CD4-positive, alpha-beta T cell treated with Interleukin-4 for 1 hour (primary cell): Measurements from ENCODE around the gene COX18.

ENCODE experiments used
- DNase-seq, 2 donors: peaks; one replicate each; pipeline ENCODE4 v3.0.0-alpha.2; 2020 to 2022

Gene COX18

DNA sequence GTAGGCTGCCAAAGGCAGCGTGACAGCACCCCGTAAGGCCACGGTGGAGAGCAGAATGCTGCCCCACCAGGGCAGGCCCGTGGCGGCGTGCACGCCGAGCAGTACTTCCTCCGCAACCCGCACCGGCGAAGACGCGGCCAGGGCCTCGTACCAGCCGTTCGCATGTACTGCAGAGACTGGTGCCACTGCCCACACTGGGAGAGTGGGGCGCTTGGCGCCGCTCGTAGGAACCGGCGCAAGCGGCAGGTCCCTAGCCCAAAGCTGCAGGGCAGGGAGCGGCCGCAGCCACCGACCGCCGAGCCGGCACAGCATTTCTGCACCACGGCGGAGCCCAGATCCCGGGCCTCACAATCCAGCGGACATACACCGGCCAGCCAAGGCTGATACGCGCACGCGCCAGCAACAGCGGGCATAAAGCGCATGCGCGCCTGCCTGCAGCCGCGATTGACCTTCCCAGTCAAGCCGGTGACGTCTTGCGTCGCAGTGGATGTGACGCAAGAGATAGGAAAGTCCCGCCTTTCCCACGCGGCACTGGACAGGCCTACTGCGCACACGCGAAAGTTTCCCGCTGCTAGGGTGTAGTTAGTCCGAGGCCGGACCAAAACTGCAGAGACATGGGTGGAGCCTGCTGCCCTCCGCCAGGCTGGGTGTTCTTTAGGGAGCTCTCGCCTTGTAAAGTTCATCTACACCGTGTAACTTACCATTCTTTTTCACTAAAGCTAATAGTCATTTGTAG is at the start of gene COX18:
COX18 (minus strand) TSS at position 379 of the 736 bp plus-strand sequence; CDS start at position 312, 67 bp downstream.
- DNase-seq: peak; percentile 97 to 98

DNA sequence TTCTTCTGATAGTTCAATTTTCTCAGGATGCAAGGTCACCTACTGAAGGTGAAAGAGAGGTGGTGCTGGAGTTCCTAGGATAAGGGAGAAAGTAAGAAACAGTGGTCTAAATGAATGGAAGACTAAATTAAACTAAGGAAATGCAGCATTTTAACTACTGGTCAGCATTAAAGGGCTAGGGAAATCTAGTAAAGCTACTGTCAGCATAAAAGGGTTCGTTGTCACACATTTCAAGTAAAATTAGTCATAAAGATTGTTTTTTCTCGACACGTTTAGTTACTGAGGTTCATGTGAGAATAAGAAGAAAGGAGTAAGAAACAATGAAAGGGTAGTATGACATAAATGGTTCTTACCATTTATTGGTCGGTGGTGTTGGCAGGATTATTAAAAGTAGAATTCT is 40.0 kb upstream of the COX18 start:
- no peak for DNase-seq

- DNase-seq: no peak
These were observed 35.2 kb upstream of the COX18 start for GRCh38 chr4:73104695-73105094.

GRCh38 chr4:73103799-73104503 is 34.4 kb upstream of the COX18 start:
- no peak for DNase-seq

- no peak for DNase-seq
These were observed 29.6 kb upstream of the COX18 start for GRCh38 chr4:73099143-73099542.

GRCh38 chr4:73098713-73099112 is 29.2 kb upstream of the COX18 start:
- no peak for DNase-seq

DNA sequence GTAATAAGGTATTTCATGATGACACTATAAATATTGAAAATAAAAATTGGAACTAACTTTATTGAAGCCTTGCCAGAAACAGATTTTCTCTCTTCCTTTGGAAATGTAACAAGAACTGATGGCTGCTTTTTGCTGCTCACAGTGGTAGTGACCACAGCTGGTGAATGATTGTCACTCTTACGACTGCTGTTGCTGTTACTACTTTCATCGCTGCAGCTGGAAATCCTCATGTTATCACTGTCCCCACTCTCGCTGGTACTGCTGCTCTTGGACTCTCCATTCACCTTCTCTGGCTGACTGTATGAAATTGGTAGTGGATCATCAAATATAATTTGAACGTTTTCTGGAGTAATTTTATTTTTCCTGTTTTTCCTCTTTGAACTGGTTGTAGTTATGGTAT is 28.5 kb upstream of the COX18 start:
- no peak for DNase-seq

- no peak for DNase-seq
These were observed 23.4 kb upstream of the COX18 start for GRCh38 chr4:73092868-73093267.

DNA sequence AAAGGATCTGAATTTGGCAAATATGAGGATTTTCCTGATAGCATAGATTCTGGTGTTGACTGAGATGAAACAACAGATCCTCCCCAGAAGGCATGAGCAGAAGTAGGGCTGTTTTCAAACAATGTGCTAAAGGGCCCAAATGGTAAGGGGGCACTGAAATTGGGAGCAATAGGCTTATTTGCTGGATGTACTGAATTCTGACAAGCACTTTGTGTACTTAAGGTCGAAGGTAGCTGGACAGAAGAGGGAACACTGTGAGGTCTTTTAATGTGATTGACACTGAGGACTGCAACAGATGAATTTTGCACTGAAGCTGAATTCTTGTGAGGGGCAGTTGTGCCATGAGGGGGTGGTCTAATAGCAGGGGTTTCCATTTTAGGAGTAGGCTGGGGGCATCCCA is 21.2 kb upstream of the COX18 start:
- no peak for DNase-seq

DNA sequence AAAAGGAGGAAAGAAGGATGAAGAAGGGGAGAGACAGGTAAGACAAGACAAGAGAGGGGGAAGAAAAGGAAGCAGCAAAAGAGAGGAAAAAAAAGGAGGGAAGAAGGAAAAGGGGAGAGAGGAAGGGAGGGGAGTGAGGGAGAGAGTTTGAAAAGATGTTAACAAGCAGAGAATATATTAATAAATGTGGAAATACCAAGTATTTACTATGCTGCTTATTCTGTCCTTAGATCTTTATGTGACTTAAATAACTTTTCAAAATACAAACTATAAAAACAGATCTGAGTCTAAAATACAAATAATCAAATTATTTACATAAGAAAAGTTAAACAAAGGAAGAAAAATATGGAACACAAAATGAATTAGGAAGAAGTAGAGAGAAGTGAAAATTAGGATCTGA is 18.4 kb upstream of the COX18 start:
- no peak for DNase-seq

DNA sequence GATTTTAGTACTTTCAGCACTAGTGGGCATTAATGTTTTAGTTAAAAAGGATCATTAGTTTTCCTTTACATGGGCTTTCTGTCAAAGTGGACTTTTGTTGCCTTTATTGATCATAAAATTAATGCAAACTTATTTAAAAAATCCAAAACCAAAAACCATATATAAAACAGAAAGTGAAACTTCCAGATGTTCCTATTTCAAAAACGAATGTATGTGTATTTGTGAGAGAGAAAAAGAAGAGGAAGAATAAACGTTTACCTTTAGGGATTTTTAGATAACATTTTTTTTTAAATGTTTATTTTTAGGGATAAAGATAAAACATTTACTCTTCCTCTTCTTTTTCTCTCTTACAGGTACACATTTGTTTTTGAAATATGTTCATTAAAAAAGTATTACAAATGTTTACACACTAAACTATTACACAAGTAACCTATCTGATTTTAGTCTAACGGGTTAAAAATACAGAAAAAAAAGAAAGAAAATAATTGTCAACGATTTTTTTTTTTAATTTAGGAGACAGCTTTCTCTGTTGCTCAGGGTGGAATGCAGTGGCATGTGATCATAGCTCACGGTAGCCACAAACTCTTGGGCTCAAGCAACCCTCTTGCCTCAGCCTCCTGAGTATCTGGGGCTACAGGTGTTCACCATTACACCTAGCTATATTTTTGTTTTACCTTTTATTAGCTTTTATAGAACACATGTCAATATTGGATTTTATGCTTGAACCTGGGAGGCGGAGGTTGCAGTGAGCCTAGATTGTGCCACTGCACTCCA is 16.8 kb upstream of the COX18 start:
- peak in 1 of 2 donors; percentile 36 for DNase-seq

DNA sequence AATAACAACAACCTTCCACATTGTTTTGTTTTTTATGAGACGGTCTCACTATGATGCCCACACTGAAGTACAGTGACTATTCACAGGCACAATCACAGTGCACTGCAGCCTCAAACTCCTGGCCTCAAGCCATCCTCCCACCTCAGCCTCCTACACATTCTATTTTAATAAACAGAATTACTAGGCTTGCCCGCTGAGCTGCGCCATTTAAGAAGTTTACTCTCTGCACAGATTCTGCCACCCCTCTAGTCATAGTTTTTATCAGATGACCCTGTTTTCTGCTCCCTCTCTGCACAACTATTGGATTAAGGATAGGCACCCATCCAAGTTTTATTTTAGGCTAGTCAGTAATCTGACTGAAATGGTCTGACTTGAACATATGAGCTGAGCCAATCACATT is 11.3 kb upstream of the COX18 start:
- DNase-seq: no peak

DNA sequence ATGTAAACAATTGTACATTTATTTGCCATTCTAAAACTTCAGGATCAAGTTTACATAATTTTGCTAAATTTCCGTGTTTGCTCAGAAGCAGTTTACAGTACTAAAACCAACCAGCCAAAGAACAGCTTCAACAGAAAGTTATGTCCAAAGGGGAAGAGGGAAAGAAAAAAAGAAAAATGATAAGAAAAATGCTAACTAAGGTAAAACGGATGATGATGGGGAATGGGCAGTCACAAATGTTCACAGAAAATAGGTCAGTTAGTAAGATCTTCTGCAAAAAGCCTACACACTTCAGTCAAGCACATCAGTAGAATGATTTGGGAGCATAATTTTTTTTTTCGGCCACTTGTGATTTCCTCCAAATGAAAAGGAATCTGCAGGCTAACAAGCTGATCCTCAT is 6.3 kb upstream of the COX18 start:
- DNase-seq: no peak

DNA sequence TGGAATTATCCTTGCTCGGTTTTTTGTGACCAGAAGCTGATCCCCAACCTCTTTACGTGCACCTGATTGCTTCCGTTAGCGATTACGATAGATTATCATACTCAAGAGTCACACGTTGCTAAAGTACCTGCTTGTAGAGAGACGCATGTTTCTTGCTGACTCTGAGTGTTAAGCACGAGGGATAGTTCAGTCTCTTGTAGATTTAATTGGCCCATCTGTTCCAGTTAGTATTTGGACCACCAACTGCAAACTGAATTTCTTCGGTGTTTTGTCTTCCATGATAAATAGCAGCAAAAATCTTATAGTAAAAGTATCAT is 516 bp upstream of the COX18 start:
- DNase-seq: no peak

GRCh38 chr4:73068491-73069337 is 802 bp downstream of the COX18 start:
- DNase-seq: peak in 1 of 2 donors; percentile 57

DNA sequence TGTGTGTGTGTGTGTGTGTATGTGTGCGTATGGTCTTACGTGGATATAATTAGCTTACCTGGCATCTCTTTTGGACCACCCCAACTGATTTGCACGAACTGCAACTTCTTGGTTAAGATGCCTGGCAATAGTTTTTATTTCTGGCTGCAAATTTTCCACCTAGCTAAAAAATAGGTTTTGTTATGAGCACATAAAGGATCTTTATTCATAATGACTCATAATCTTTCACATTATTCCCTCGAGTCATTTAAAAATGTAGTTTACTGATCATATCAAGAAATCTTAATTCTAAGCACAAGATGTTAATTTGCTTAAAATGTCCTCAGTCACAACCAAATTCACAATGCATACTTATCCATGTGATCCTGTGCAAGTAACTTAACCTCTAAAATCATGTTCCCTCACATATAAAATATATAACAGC is 1.5 kb downstream of the COX18 start:
- DNase-seq: peak in 1 of 2 donors; percentile 36

- peak; percentile 50 to 71 for DNase-seq
These were observed 2.6 kb downstream of the COX18 start for GRCh38 chr4:73066928-73067327.

DNA sequence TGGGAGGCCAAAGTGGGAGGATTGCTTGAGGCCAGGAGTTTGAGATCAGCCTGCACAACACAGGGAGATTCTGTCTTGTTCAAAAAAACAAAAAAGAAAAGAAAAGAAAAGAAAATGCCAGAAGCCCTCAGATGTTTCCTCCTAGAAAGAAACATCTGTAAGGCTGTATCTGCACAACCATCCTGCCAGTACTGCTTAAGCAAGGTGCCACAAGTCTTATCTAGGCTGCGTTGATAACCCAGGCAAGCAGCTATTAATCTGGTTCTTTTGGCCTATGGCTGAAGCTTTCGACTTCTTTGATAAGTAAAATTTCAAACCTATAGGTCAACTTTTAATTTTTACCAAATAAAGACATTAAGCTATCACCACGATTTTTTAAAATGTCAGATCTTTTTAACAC is 3.1 kb downstream of the COX18 start:
- DNase-seq: no peak

DNA sequence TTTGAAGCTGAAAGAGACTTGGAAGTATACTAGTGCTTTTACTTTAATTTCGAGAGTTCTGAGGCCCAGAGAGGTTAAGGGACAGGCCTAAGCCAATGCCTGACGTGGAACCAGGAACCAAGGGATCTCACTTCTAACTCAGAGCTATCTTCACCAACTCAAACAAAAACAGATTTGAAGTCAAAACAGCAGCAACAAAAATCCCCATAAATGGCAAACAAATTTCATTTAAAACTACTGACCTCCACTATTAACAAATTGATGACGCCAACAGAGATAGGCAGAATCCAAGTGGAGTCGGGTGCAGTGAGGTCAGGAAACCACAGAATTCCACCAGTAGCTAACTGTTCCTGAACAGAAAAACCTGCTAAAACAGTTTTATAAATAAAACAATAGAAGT is 5.0 kb downstream of the COX18 start:
- DNase-seq: no peak

DNA sequence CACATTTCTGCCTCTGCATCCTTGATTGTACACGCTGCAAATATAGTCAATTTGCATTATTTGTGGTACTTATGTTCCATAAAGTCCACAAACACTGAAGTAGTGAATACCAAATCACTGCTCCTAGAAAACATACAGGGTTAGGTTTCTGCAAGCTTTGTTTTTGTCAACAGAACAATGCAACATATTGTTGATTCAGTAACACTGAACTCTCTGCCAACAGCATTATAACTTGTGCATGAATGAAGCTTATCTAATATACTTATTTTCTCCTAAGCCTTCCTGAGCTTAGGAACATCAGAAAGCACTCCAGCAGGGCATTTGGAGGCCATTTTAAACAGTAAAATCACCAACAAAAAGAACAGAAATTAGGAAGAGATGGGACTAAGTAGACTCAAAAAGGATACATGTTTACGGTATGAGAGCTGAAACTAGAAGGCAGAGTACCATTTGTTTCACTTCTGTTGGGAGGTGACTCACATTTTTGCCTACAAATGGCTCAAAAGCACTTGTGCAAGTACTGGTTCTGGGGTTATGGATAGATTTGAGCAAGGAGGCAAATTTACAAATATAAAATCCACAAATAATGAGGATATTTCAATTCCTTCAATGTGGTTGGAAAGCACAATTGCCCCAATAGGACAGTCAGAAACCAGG is 14.1 kb downstream of the COX18 start:
- no peak for DNase-seq

DNA sequence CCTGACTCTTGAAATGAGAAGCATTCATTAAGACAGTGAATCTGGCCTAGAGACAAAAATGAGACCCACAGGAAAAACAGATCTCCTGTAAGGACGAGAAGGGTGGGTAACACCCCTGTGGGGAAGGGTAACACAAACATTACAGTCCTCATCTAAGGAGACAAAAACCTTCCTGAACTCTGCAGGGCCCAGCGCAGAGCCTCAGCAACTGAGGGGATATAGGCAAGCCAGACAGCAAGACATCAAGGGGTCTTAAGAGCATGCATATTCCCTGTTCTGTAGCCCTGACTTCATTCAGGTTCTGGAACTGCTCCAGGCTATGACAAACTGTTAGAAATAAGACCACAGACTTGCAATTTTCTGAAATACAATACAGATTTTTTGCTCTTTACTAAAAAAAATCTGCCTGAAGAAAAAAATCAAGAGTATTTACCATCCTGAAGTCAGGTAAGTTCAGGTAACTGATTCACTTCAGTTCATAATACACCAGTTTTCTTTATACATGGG is 15.5 kb downstream of the COX18 start:
- no peak for DNase-seq

DNA sequence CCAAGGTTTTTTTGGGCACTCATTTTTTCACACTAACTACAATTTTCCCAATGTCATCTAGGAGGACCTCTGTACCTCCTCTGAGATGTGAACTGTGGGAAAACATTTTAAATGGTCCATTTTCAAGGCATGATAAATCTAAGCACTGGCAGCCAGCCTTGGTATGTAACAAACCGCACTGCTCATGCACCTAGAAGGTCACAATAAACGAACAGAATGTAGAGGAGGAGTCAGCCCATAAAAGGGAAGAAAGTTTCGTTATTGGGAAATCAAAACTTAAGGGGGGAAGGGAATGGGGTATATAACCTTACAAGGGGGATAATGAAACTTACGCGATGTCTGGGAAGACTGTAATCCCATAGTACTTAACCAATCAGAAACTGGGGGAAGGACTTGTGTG is 16.4 kb downstream of the COX18 start:
- no peak for DNase-seq
